Measurements from ENCODE around the gene NYAP2.

NYAP2 gene

DNA sequence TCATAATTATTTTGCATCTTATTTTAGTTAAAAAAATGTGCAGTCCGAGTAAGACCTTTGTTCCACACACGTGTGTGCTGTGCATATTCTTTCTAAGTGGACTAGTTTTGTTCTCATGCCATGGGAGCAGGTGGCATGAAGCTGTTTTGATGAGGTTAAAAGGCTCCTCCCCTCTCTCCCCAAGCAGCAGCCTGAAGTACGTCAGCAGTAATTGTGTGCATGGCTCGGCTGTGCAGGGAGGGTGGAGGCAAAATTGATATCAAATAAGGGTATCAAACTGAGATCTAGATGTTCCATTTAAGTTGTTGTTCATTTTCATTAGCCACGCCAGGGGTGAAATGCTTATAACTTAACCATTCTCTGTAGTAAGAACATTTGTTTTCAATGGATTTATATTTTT is at the start of gene NYAP2:
Gene NYAP2 (plus strand): TSS at position 207 of the 400 bp plus-strand sequence. CDS start 9,171 bp downstream, outside the sequence.
- DNase-seq (ENCODE audit: low read depth) = no peak

DNA sequence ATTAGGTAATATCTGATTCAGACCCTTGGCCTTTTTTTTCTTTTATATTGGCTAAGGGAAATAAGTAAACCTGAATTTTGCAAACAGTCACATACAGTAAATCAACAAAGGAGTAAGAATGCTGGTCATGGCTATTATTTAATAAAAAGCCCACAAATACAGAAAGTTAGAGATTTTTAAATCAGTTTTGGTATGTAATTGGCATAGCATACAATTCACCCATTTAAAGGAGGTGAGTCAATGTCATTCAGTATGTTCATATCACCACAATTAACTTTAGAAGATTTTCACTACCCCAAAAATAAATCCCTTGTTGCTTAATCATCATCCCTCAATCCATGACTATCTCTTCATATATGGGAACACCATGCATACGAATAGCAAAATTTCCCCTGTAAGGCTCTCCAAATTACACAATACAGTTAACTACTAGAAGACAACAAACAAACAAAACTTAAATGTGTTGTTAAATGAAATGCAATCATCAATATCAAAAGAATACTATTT is 45.9 kb upstream of the NYAP2 start:
- no peak for DNase-seq (ENCODE audit: low read depth)

DNA sequence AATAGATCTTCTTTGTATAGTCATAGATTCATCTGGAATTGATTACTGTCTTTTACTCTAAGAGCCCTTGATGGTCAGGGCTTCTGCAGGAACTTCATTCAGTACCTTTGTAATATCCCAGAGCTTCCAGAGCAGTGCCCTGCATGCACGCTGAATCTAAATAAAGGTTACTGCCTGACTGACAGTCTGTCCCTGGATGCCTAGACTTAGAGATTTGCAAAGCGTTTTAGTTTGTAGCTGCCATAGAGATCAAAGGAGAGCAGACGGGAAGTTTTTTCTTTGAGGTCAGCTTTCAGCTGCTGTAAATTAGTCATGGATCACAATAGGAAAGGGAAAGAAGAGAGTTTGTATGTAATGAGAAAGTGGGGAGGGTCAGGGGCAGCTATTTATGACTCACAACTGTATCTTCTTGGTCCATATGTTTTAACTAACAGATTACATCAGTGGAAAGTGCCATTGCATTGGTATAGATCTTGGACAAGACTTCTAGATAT is 45.2 kb upstream of the NYAP2 start:
- DNase-seq (ENCODE audit: low read depth) = no peak

DNA sequence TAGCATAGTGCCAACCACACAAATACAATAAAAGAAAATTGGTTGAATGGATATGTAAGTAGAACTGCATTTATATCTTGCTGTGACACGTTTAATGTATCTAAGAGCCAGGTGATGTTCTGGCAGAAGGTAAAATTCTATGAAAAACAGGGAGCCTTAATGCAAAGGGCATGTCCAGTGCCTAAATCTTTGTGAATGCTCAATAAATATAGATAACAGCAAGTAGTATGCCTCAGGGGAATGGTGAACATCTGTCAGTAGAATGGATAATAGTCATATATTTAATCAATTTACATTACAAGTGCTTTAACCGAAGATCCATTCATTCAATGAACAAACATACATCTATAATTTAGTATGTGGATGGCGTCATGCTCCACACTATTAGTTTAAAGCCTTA is 43.7 kb upstream of the NYAP2 start:
- no peak for DNase-seq (ENCODE audit: low read depth)

DNA sequence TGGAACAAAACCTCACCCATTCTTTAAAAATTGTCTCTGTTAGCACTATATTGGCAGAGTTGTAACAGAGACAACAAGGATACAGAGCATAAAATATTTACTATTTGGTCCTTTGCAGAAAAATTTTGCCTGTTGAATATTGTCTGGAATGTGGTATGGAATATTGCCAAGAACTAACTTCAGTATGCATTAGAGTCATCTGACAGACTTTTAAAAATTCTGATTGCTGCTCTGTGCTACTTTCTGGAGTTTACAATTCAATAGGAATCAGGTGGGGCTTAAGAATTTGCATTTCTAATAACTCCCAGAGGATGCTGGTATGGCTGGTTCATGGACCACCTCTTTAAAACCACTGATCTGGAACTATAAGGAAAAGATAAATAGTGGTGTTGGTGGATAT is 32.8 kb upstream of the NYAP2 start:
- DNase-seq (ENCODE audit: low read depth) = no peak

DNA sequence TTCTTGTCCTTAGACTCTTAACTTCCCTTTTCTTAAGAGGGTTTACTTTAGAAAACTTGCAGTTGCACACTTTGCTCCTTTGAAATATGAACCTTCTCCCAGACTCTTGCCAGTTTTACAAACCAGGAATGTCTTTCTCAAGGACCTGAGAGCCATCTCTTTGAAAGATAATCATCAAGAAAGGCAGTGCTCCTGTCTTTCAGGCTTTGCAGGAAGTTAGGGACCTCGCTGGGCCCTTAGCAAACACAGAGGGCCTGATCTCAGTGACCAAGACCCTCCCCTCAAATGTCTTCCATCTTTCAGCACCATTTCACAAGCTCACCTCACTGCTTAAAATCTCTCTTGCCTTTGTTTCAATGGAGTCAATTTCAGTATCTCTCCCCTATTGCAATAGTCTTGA is 32.0 kb upstream of the NYAP2 start:
- DNase-seq (ENCODE audit: low read depth) = no peak

DNA sequence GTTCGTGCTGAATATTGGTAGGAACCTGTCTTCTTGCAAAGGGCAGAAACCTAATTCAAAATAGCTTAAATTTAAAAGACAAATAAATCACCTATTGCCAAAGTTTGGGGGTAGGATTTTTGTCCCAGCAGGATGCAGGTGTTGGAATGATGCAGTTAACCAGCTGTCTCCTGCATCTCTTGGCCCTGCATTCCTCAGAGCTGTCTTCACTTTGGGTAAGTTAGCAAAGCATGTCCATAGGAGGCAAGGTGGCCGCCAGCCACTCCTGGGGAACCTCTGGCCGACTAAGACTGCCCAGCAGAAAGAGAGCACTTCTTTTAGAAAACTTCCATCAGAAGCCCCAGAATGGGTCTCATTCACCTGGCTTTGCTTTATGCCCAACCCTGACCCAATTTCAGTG is 20.5 kb upstream of the NYAP2 start:
- no peak for DNase-seq (ENCODE audit: low read depth)

DNA sequence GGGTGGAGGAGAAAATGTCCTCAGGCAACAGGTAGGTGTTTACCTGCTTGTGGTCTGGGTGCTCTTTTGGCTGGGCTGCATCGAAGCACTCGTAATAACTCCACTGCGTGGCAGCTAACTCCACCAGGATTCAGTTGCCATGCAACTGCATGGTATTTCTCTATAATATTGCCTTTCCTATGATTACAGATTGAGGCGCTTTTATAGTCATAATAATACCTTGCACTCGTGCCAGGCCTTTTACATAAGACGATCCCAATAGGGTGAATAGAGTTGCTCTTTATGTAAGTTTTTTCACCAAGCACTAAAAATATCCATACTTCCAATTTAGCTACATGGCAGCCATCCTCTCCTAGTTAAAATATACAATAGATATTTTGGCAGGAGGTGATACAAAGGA is 19.7 kb upstream of the NYAP2 start:
- DNase-seq (ENCODE audit: low read depth) = no peak

DNA sequence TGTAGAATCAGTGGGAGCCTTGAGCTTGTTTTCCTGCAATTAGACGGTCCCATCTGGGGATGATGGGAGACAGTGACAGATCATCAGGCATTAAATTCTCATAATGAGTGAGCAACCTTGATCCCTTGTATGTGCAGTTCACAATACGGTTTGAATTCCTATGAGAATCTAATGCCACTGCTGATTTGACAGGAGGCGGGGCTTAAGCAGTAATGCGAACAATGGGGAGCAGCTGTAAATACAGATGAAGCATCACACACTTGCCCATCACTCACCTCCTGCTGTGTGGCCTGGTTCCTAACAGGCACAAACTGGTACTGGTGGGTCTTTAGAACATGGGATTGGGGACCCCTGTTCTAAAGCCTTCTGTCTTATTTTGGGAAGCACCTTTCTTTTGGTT is 17.9 kb upstream of the NYAP2 start:
- DNase-seq (ENCODE audit: low read depth) = no peak

DNA sequence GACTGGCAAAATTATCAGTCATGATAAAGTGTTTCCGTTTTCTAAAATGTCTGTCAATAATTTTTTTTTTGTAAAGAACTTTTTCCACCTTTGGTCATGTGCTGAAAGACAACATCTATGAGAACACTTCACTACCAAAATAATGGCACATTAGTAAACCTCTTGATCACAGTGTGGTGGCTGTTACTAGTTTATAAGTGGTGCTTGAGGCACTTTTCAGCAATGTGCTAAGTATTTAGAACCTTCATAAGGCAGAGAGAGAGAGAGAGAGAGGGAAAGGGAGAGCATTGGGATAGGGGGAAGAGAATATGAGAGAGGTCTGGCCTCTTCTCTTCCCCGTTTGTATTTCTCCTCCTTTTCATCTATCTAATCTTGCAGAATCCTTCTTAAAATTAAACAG is 1.1 kb upstream of the NYAP2 start:
- DNase-seq (ENCODE audit: low read depth) = no peak

DNA sequence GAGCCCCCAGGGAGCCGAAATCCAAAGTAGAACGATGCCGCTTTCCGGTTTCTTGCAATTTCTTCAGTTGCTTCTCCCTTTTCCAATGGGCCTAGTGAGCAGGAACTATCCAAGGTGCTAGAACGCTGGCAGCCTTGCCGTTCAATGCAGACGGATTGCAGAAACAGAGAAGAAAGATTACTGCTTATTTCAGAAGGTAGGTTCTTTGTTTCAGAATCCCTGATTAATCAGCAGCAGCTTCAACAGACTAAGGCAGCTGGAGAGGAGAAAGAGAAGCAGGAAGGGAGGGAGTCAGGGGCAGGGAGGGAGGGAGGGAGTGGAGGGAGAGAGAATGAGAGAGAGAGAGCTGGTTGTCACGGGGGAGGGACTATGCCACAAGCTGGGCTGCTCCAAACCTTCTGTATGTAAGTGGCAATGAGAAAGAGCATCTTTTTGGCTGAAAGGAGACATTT is 576 bp downstream of the NYAP2 start:
- DNase-seq (ENCODE audit: low read depth) = no peak

DNA sequence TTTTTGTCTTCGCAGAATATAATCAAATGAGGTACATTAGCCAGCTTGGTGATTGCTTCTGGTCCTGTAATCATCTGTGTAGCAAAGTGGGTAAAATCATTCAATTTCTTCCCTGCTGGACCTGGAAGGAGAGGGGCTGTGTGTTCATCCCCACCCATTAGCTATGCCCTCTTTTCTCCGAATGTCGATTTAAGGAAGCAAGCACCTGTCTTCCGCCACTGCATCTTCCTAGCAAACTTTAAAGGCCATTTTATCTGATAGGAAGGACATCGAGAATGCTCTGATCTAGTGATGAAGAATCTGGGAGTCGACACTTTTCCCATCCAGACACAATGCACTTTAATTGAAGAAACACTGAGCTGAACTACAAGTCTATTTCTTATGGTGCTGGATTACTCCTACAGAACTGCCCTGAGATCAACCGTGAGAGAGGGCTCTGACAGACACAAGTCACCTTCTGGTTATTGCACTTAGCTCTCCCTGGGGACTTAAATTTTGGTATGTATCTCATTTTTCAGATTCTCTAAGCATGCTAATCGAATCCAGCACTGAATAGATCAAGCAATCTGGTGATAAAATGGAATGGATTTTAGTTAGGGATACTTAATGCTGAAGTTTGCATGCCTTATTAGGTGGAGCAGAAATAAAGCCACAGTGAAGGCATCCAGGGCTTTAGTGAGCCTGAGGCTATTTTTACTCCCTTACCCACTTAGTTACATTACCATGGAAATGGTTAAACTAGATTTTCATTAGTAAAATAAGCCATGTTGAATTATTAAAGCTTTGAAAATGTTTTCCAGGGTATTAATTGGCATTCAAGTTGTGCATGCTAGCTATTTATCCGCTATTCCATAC is 1.3 kb downstream of the NYAP2 start:
- no peak for DNase-seq (ENCODE audit: low read depth)

DNA sequence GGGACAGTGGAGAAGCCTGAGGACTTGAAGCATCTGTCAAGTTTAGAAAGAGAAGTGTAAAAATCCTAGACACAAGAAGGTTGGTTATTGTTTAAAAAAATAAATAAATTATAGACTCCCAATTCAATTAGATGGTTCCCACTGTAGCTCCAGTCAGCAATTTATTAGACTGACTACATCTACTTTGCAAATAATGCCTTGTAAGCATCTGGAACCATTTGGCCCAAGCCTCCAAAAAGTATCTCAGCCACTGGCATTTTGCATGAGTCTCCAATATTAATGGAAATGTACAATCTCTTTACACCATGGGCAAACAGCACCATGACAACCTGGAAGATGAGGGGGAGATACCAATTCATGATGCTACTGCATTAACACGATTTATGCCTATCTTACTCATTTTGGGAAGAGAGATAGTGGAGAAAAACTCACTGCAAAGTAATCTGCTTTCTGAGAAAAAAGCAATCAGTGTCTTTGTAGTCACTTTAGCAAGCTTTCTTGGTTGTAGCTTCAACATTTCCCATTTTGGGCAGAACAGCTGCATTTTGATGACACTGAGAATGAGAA is 2.8 kb downstream of the NYAP2 start:
- no peak for DNase-seq (ENCODE audit: low read depth)

DNA sequence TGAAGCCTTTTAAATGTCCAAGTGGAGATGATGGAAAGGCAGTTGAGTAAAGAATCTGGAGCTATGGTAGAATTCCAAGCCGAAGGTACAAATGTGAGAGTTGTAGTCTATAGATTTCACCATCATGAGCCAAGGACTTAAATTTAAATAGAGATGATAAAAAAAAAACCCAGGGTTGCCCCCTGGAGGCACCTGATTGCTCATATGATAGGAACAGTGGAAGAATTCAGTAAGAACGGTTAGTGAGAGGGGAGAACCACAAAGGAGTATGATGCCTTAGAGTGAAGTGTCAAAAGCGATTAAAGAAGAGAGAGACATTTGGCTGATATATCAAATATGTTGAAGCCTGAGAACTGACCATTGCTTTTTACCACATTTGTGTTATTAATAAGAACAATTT is 11.9 kb downstream of the NYAP2 start:
- no peak for DNase-seq (ENCODE audit: low read depth)

DNA sequence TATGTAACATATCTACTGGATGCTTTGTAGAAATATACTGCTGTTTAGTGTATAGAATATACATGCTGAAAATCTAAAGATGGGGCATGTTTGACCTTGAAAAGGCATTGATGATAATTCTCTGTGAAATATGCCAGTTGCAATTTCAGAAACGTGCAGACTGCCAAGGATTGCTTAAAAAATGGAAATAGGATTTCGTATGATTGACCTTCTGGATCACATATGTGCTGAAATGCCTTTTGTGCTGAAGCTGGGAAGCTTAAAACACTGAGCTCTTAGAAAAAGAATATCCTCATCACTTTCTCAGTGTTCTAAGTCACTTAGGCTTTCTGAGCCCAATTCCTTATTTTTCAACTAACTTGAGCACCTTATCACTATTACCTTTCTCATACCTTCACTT is 14.3 kb downstream of the NYAP2 start:
- no peak for DNase-seq (ENCODE audit: low read depth)

DNA sequence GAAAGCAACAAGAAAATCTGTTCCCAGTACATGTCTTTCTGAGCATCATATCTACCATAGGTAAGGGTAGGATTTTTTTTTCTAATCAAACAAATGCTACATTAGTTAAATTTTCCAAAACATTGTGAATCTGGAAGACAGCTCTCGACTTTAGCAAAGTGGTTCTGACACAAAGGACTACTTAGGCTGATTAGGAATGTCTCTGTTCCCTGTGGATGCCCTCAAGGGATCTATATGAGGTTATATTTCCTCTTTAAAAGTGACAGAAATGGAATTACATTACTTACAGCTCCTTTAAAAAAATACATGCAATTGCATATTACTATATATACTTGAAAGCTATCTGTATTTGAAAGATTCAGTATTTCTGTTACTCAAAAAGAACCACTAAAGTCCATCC is 15.4 kb downstream of the NYAP2 start:
- DNase-seq (ENCODE audit: low read depth) = no peak

DNA sequence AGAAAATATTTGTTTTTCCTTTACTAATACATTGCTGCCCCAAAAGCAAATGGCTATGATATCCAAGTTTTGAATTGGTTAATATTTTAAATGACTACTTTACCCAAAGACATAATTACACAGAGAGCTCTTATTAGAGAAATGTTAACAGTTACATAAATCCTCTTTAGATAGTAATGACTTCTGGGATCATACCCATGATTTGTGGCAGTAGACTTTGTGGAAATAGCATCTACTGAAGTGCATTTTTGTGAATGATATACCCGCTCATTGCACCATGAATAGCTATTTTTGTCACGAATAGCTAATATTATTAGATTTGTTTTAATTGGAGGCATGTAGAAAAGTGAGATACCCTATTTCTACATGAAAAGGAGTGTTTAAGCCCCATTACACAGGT is 15.8 kb downstream of the NYAP2 start:
- DNase-seq (ENCODE audit: low read depth) = no peak

DNA sequence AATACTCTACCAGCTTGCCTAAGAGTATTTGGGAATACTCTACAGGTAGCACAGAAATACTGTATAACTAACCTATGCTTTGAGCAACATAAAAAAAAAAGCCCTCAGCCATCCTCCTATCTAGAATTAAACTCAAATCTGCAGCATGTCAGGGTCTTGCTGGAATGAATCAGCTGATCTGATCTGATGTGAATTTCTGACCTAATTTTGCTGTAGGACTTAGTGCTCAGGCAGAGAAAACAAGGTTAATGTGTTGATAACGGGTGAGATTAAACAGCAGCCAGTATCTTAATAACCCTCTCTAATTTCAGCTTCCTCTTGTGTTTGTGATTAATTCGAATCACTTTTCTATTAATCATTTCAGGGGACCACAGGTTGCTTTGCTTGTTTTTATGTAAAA is 16.3 kb downstream of the NYAP2 start:
- no peak for DNase-seq (ENCODE audit: low read depth)

DNA sequence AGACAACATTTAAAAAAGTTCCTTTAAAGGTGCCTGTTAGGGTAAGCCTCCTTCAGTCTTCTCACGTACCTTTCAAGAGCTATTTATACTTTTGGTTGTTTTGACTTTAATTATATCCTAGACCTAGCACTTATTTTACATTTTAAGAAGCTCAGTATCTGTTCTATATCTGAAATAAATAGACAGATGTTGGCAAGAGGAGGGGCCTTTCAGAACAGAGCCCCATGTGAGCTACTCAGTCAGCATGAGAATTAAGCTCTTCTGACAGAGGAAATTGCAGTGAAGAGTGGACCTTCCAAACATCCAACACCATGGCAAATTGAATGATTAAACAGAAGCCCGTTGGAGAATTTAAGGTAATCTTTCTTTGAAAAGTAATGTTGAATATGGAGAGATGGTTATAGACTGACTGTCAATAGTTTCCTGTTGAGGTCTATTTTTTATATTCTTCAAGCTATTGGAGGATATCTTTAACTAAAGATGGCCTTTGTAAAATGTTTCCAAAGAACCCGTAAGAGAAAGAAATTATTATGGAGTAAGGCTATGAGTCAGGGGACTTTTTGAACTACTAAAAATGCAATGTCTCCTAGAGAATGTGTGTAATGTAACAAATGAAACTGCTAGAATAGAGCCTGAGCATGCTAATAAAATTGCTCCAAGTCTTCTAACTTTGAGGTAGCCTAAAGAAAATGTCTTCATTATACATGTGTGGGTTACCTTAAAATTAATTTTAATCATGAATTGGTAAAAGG is 17.3 kb downstream of the NYAP2 start:
- no peak for DNase-seq (ENCODE audit: low read depth)

DNA sequence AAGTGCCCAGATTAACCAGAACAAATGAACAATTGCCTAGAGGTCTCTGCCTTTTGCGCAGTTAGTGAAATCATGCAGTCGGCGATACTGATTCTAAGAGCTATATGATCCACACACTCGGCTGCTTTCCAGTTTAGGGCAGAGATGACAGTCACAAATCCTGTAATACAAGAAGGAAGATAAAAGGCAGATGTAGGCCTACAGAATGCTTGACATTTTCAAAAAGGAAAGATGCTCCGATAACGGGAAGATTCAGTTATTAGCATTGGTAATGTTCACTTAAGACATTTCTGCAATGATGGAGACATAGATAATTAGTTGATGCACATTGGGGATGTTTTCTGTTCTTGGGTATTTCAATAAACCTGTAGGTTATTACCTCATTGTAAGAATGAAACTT is 19.5 kb downstream of the NYAP2 start:
- DNase-seq (ENCODE audit: low read depth) = no peak

DNA sequence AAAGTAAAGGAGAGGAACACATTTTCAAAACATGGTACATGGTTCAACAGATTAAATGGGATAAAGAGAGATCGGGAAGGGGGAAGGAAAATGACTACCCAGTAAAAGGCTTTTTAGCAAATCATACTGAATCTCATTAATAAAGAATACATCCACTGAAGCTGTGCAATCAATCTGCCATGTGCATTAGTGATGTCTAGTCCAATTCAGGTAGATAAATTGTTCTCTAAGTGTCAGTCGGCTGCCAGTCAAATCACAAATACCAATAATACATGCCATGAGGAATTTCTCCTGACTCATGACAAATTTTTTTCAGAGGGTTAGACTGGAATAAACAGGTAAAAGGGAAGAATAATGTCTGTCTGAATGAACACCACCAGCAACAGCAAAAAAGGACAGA is 22.6 kb downstream of the NYAP2 start:
- DNase-seq (ENCODE audit: low read depth) = no peak

DNA sequence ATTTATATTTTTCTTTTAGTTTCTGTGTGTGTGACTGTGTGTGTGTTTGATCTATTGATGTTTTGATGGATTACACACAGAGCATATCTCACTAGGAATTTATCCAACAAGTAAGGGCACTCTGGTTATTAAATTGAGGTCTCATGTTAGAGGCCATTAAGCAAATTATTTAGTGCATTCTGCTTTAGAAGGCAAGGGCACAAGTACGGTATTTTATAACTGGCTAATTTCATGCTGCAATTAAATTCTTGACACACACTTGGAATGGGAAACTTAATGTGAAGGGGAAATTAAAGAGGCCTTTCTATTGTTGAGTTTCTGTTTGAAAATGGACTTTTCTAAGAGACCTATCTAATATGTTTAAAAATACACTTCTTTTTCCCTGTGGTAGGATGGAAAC is 25.8 kb downstream of the NYAP2 start:
- no peak for DNase-seq (ENCODE audit: low read depth)

DNA sequence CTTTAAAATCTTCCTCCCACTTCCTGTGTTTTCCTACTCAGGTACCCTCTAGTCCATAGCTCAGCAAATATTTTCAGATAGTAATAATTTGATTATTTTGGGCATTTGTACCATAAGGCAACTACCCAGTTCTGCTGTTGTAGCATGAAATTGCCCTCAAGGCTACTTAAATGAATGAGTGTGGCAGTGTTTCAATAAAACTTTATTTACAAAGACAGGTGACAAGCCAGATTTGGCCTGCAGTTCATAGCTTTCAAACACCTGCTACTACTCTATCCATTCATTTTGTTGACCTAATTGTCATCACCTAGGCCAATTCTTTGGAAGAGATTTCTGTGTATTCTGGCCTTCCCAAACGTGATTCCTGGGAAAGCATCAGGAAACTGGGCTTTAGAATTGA is 28.9 kb downstream of the NYAP2 start:
- no peak for DNase-seq (ENCODE audit: low read depth)

All from T-helper 22 cell (primary cell).